GM12878 (cell line): ENCODE measurements around the gene RNF112. TPM values are rescaled to one million over a fixed set of nuclear protein-coding genes. Genes with fewer than 3 reads are reported as not detected.

Experiments used
- ATAC-seq: fragments of 200-7000 bp; cut with Tn5 transposase; 3 replicates; pipeline ENCODE4 v1.9.1; 2020; ENCODE audit warnings: mild to moderate bottlenecking, moderate library complexity
- BruUV-seq: library from RNA; stranded (reverse); fragments of 400-500 nt; replicated peaks from 2 replicates; lab custom pipeline; 2021; lab: Mats Ljungman, UMichigan
- CTCF ChIA-PET: fragments of 300-600 bp; sonication (Branson Sonifier 250); formaldehyde crosslinking; extraction: SDS; loops from one replicate; lab custom pipeline; 2021; ENCODE audit warnings: inconsistent platforms; lab: Yijun Ruan, JAX
- POLR2A ChIA-PET: fragments of 350-600 bp; formaldehyde crosslinking; extraction: SDS; loops from one replicate; lab custom pipeline; 2021; ENCODE audit warnings: inconsistent platforms; lab: Charles Lee
- RAD21 ChIA-PET: fragments of 300-600 bp; sonication (Branson Sonifier 250); formaldehyde crosslinking; loops from one replicate; lab custom pipeline; 2023; ENCODE audit warnings: antibody characterized with exemption; ENCODE audit not compliant: unreplicated experiment; lab: Charles Lee
- SMC1A ChIA-PET: fragments of 300-600 bp; sonication (Branson Sonifier 250); formaldehyde crosslinking; loops from one replicate; lab custom pipeline; 2023; ENCODE audit not compliant: unreplicated experiment, uncharacterized antibody; lab: Charles Lee
- DNase-seq: peaks from one replicate; pipeline ENCODE4 v3.0.0-alpha.2; 2011; ENCODE audit warnings: low read depth, low spot score
- FAIRE-seq: peaks from 3 replicates; lab custom pipeline; 2011; peaks lifted over from hg19 to GRCh38; lab: Jason Lieb, UNC
- H2AFZ ChIP-seq: 2 replicates; pipeline ENCODE4 v1.6.0; 2011; ENCODE audit warnings: low read depth, low read length, control low read depth; ENCODE audit not compliant: control insufficient read depth
- H3K27ac ChIP-seq: 2 replicates; pipeline ENCODE4 v1.5.1; 2011; ENCODE audit warnings: control low read depth; ENCODE audit not compliant: control insufficient read depth, insufficient read depth
- H3K27me3 ChIP-seq, 2 experiments: replicated peaks in 1 of 2; 2 replicates each; pipeline versions ENCODE4 v1.6.0 to v1.6.1; 2011; ENCODE audit warnings: low read length in 1 of 2; ENCODE audit not compliant: control insufficient read depth in 2 of 2, insufficient read depth in 2 of 2
- H3K36me3 ChIP-seq, 2 experiments: 2 replicates each; pipeline ENCODE4 v1.5.1; 2011; ENCODE audit warnings: low read length in 1 of 2; ENCODE audit not compliant: control insufficient read depth in 2 of 2, insufficient read depth in 2 of 2
- H3K4me1 ChIP-seq: 2 replicates; pipeline ENCODE4 v1.6.1; 2011; ENCODE audit warnings: mild to moderate bottlenecking, low read length, moderate library complexity, mixed read lengths; ENCODE audit not compliant: control insufficient read depth, insufficient read depth
- H3K4me2 ChIP-seq: 2 replicates; pipeline ENCODE4 v1.6.0; 2011; ENCODE audit warnings: control low read depth; ENCODE audit not compliant: control insufficient read depth, insufficient read depth
- H3K4me3 ChIP-seq: fragments of 200-600 bp; sonication (generic); 2 replicates; pipeline ENCODE4 v1.5.1; 2016
- H3K79me2 ChIP-seq: 2 replicates; pipeline ENCODE4 v1.6.0; 2011; ENCODE audit warnings: low read length; ENCODE audit not compliant: control insufficient read depth, insufficient read depth
- H3K9ac ChIP-seq: 2 replicates; pipeline ENCODE4 v1.8.0; 2011; ENCODE audit warnings: low read length, control low read depth, mixed read lengths; ENCODE audit not compliant: control insufficient read depth, insufficient read depth
- H3K9me3 ChIP-seq: replicated peaks from 3 replicates; pipeline ENCODE4 v1.5.1; 2011; ENCODE audit warnings: mild to moderate bottlenecking, low read length; ENCODE audit not compliant: control insufficient read depth, insufficient read depth
- H4K20me1 ChIP-seq: 2 replicates; pipeline ENCODE4 v1.6.0; 2011; ENCODE audit not compliant: control insufficient read depth, insufficient read depth
- HCFC1 ChIP-seq: fragments of 150-350 bp; IDR thresholded peaks from 2 replicates; pipeline ENCODE4 v1.6.1; 2014; ENCODE audit warnings: low read length
- MYB ChIP-seq: fragments of 150-350 bp; IDR thresholded peaks from 2 replicates; pipeline ENCODE4 v1.6.1; 2014; ENCODE audit warnings: mild to moderate bottlenecking, low read depth, low read length, borderline replicate concordance
- NR2F1 ChIP-seq: fragments of 450-650 bp; conservative IDR thresholded peaks from 2 replicates; pipeline ENCODE4 v1.6.1; 2017; ENCODE audit warnings: mild to moderate bottlenecking
- RAD51 ChIP-seq: fragments of 450-650 bp; IDR thresholded peaks from 2 replicates; pipeline ENCODE4 v1.6.1; 2016; ENCODE audit warnings: moderate library complexity, mild to moderate bottlenecking, inconsistent platforms
- SIN3A ChIP-seq: IDR thresholded peaks from 2 replicates; pipeline ENCODE4 v1.6.1; 2012; ENCODE audit warnings: low read depth, low read length, improper control_type of control experiment
- SMARCA5 ChIP-seq: fragments of 450-650 bp; IDR thresholded peaks from 2 replicates; pipeline ENCODE4 v1.6.1; 2017; ENCODE audit warnings: mild to moderate bottlenecking
- TCF7 ChIP-seq: IDR thresholded peaks from 2 replicates; pipeline ENCODE4 v1.6.1; 2014; ENCODE audit warnings: antibody characterized with exemption, borderline replicate concordance
- ZNF384 ChIP-seq: IDR thresholded peaks from 2 replicates; pipeline ENCODE4 v1.6.1; 2012; ENCODE audit warnings: low read depth, mild to moderate bottlenecking, low read length, improper control_type of control experiment, borderline replicate concordance
- WGBS: methylation state at CpG from one replicate; pipeline ENCODE4 v1.1.6; 2016; ENCODE audit warnings: low lambda C conversion rate; ENCODE audit not compliant: insufficient replicate concordance, insufficient coverage; ENCODE audit errors: missing lambda C conversion rate; 5-methylcytosine and 5-hydroxymethylcytosine counted together
- in situ Hi-C: fragments of 300-500 bp; cut with MboI; formaldehyde crosslinking; loops from 9 replicates; pipeline ENCODE4 v1.14.3; 2018; ENCODE audit warnings: mixed read lengths
- intact Hi-C: fragments of 100-400 bp; cut with micrococcal nuclease; formaldehyde crosslinking; loops from one replicate; pipeline ENCODE4 v1.14.2; 2022; ENCODE audit not compliant: unreplicated experiment
- polyA plus RNA-seq, 11 experiments: library from polyadenylated mRNA; depleted of rRNA in 4 of 11; unstranded in 6 of 11; stranded (reverse) in 5 of 11; fragments of >200 nt; fragmentation: Nextera tagmentation in 4 of 11; fragmentation: Illumina TruSeq in 1 of 11; extraction: Ambion mirVana in 4 of 11; extraction: Trizol in 1 of 11; gene quantifications; 1 replicate in 1 of 11; 2 replicates in 10 of 11; pipeline versions ENCODE4 v1.2.1 to v1.2.3, GENCODE V29; 2011 to 2016; ENCODE audit warnings: inconsistent platforms in 2 of 11, missing spikeins in 2 of 11, low read depth in 1 of 11
- total RNA-seq, 4 experiments: library from RNA; depleted of rRNA in 3 of 4; stranded (reverse); fragments of >200 nt in 3 of 4; fragmentation: Illumina TruSeq in 1 of 4; extraction: Trizol in 1 of 4; gene quantifications; 2 replicates each; pipeline versions ENCODE4 v1.2.1 to v1.2.3, GENCODE V29; 2013 to 2021
- TF ChIP-seq, protein P1 (sequence below): fragments of 450-650 bp; IDR thresholded peaks from 2 replicates; pipeline ENCODE4 v1.6.1; 2017; ENCODE audit warnings: mild to moderate bottlenecking, moderate library complexity
- TF ChIP-seq, protein P2 (sequence below): fragments of 450-650 bp; formaldehyde crosslinking; IDR thresholded peaks from 2 replicates; pipeline ENCODE4 v1.4.0; 2022; ENCODE audit warnings: mild to moderate bottlenecking, moderate library complexity
- TF ChIP-seq, protein P3 (sequence below): fragments of 150-350 bp; IDR thresholded peaks from 2 replicates; pipeline ENCODE4 v1.6.1; 2016; ENCODE audit warnings: low read depth, low read length

RNF112 gene
- total and polyA plus RNA-seq, 10 of the 15 experiments (the other 5 are each of a cell fraction or from before 2014, with no cell fraction given): not detected

DNA sequence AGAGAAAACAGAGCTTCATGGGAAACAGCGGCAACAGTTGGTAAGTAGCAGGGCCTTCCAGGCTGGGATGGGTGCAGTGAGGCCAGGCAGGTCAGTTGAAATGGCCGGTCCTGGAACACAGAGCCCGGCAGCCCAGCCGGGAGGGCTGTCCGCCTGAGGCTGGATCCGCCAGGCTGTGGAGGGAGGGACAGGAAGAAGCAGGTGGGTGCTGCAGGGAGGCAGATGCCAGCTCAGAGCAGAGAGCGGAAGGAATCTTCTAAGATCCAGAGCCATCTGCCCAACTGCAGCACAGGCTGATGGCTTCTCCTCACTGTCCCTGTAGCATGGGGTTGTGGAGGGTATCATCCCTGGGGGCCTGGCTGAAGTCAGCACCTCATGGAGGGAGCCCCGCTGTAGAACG lies 599 bp downstream of the RNF112 start (continued):
- TF ChIP-seq, protein P1, sequence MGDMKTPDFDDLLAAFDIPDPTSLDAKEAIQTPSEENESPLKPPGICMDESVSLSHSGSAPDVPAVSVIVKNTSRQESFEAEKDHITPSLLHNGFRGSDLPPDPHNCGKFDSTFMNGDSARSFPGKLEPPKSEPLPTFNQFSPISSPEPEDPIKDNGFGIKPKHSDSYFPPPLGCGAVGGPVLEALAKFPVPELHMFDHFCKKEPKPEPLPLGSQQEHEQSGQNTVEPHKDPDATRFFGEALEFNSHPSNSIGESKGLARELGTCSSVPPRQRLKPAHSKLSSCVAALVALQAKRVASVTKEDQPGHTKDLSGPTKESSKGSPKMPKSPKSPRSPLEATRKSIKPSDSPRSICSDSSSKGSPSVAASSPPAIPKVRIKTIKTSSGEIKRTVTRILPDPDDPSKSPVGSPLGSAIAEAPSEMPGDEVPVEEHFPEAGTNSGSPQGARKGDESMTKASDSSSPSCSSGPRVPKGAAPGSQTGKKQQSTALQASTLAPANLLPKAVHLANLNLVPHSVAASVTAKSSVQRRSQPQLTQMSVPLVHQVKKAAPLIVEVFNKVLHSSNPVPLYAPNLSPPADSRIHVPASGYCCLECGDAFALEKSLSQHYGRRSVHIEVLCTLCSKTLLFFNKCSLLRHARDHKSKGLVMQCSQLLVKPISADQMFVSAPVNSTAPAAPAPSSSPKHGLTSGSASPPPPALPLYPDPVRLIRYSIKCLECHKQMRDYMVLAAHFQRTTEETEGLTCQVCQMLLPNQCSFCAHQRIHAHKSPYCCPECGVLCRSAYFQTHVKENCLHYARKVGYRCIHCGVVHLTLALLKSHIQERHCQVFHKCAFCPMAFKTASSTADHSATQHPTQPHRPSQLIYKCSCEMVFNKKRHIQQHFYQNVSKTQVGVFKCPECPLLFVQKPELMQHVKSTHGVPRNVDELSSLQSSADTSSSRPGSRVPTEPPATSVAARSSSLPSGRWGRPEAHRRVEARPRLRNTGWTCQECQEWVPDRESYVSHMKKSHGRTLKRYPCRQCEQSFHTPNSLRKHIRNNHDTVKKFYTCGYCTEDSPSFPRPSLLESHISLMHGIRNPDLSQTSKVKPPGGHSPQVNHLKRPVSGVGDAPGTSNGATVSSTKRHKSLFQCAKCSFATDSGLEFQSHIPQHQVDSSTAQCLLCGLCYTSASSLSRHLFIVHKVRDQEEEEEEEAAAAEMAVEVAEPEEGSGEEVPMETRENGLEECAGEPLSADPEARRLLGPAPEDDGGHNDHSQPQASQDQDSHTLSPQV: no peak

- ATAC-seq (no peak), DNase-seq (no peak), FAIRE-seq (no peak)
- intact Hi-C loops (no loop called here), in situ Hi-C loops (no loop called here)
- H3K9me3 ChIP-seq: no peaks in the 10 kb centered on the region
- no peaks in the 10 kb centered on the region for H4K20me1 ChIP-seq
- H3K4me2 ChIP-seq: no peak overlapping the region
- peaks cover 1 to 3% of the 10 kb centered on the region in 2 experiments for H3K27me3 ChIP-seq
- WGBS: 80% methylated on average over 14 of the region's 16 CpGs
- H2AFZ ChIP-seq: no peak overlapping the region
- H3K27ac ChIP-seq: no peak overlapping the region
- no peaks in the 10 kb centered on the region for H3K4me1 ChIP-seq
- H3K79me2 ChIP-seq: no peaks in the 10 kb centered on the region
- no peaks in the 10 kb centered on the region for H3K36me3 ChIP-seq
- POLR2A ChIA-PET: no interaction called here
- no peak overlapping the region for H3K4me3 ChIP-seq
- SMC1A ChIA-PET: no interaction called here
- H3K9ac ChIP-seq: no peak overlapping the region
- BruUV-seq: no TSS peak
- RAD21 ChIA-PET: no interaction called here
- CTCF ChIA-PET: no interaction called here
- TF ChIP-seq SMARCA5: no peak
- TF ChIP-seq NR2F1: no peak
- no peak for TF ChIP-seq ZNF384
- TF ChIP-seq MYB: no peak
- TF ChIP-seq, protein P2, sequence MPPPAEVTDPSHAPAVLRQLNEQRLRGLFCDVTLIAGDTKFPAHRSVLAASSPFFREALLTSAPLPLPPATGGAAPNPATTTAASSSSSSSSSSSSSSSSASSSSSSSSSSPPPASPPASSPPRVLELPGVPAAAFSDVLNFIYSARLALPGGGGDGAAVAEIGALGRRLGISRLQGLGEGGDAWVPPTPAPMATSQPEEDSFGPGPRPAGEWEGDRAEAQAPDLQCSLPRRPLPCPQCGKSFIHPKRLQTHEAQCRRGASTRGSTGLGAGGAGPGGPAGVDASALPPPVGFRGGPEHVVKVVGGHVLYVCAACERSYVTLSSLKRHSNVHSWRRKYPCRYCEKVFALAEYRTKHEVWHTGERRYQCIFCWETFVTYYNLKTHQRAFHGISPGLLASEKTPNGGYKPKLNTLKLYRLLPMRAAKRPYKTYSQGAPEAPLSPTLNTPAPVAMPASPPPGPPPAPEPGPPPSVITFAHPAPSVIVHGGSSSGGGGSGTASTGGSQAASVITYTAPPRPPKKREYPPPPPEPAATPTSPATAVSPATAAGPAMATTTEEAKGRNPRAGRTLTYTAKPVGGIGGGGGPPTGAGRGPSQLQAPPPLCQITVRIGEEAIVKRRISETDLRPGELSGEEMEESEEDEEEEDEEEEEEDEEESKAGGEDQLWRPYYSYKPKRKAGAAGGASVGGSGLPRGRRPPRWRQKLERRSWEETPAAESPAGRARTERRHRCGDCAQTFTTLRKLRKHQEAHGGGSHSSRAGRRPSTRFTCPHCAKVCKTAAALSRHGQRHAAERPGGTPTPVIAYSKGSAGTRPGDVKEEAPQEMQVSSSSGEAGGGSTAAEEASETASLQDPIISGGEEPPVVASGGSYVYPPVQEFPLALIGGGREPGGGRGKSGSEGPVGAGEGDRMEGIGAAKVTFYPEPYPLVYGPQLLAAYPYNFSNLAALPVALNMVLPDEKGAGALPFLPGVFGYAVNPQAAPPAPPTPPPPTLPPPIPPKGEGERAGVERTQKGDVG: no peak
- TF ChIP-seq, protein P3, sequence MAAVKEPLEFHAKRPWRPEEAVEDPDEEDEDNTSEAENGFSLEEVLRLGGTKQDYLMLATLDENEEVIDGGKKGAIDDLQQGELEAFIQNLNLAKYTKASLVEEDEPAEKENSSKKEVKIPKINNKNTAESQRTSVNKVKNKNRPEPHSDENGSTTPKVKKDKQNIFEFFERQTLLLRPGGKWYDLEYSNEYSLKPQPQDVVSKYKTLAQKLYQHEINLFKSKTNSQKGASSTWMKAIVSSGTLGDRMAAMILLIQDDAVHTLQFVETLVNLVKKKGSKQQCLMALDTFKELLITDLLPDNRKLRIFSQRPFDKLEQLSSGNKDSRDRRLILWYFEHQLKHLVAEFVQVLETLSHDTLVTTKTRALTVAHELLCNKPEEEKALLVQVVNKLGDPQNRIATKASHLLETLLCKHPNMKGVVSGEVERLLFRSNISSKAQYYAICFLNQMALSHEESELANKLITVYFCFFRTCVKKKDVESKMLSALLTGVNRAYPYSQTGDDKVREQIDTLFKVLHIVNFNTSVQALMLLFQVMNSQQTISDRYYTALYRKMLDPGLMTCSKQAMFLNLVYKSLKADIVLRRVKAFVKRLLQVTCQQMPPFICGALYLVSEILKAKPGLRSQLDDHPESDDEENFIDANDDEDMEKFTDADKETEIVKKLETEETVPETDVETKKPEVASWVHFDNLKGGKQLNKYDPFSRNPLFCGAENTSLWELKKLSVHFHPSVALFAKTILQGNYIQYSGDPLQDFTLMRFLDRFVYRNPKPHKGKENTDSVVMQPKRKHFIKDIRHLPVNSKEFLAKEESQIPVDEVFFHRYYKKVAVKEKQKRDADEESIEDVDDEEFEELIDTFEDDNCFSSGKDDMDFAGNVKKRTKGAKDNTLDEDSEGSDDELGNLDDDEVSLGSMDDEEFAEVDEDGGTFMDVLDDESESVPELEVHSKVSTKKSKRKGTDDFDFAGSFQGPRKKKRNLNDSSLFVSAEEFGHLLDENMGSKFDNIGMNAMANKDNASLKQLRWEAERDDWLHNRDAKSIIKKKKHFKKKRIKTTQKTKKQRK: no peak
- no peak for TF ChIP-seq RAD51
- no peak for TF ChIP-seq HCFC1
- no peak for TF ChIP-seq TCF7
- TF ChIP-seq SIN3A: no peak
Observed at GRCh38 chr17:19412510-19412909, 1.5 kb downstream of the RNF112 start.
